Stomach (tissue), 4 donors: Measurements from ENCODE around the gene CDH2.

Experiments used
- POLR2A ChIP-seq, 4 donors: fragments of 450-650 bp; IDR thresholded peaks; one replicate each; pipeline ENCODE4 v1.6.1; 2016; ENCODE audit warnings: antibody characterized with exemption in 4 of 4, control low read depth in 2 of 4, mild to moderate bottlenecking in 1 of 4, moderate library complexity in 1 of 4
- POLR2AphosphoS5 ChIP-seq, 3 donors: sonication (generic); formaldehyde crosslinking; IDR thresholded peaks; one replicate each; pipeline ENCODE4 v1.6.1; 2016; ENCODE audit warnings: antibody characterized with exemption in 3 of 3
- TF ChIP-seq, protein P1 (sequence below), 7 experiments: fragments of 450-650 bp in 4 of 7; fragments of 200-600 bp in 3 of 7; sonication (generic) in 3 of 7; IDR thresholded peaks; one replicate each; pipeline ENCODE4 v1.5.1; 2016 to 2019; ENCODE audit warnings: antibody characterized with exemption in 7 of 7, control low read depth in 2 of 7, mild to moderate bottlenecking in 1 of 7

- TF ChIP-seq, protein P1, sequence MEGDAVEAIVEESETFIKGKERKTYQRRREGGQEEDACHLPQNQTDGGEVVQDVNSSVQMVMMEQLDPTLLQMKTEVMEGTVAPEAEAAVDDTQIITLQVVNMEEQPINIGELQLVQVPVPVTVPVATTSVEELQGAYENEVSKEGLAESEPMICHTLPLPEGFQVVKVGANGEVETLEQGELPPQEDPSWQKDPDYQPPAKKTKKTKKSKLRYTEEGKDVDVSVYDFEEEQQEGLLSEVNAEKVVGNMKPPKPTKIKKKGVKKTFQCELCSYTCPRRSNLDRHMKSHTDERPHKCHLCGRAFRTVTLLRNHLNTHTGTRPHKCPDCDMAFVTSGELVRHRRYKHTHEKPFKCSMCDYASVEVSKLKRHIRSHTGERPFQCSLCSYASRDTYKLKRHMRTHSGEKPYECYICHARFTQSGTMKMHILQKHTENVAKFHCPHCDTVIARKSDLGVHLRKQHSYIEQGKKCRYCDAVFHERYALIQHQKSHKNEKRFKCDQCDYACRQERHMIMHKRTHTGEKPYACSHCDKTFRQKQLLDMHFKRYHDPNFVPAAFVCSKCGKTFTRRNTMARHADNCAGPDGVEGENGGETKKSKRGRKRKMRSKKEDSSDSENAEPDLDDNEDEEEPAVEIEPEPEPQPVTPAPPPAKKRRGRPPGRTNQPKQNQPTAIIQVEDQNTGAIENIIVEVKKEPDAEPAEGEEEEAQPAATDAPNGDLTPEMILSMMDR (IDR thresholded peaks at IDR 0.05), result no peak
- no peak for TF ChIP-seq POLR2A (IDR thresholded peaks at IDR 0.05)
- no peak for TF ChIP-seq POLR2AphosphoS5 (IDR thresholded peaks at IDR 0.05)
Measured at GRCh38 chr18:28034567-28034966, 142.4 kb downstream of the CDH2 start.
